Measurements from ENCODE around the gene RCSD1.
A peak's percentile ranks its signal among the peaks of the same experiment; 100 is the strongest.

RCSD1 gene

DNA sequence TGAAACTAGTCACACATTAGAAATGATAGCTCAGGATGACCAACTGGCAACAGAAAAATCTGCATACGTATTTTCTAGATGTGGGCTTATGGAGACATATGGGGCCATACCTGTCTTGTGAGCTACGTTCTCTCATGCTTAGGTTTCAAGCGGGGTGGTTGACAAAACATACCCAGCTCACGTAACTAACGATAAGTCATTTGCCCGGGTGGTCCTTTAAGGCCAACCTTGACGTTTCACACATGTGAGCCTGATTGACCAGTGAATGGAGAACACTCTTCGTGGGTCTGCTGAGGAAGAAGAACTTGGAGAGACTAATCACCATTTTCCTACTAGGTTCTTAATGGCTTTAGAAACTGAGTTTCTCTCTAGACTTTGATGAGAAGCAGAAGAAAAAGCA is 13.5 kb upstream of the RCSD1 start:
- ATAC-seq, result no peak
- TF ChIP-seq SNAI2 (CRISPR knock-in tag; IDR thresholded peaks at IDR 0.05) (no peak), RARB (CRISPR knock-in tag; IDR thresholded peaks at IDR 0.05) (no peak), ZNF70 (CRISPR knock-in tag; IDR thresholded peaks at IDR 0.05) (no peak), ARNTL (CRISPR knock-in tag; IDR thresholded peaks at IDR 0.05; ENCODE audit: borderline replicate concordance, low read depth) (no peak), ZFP3 (CRISPR knock-in tag; IDR thresholded peaks at IDR 0.05) (no peak), ZC3H10 (CRISPR knock-in tag; IDR thresholded peaks at IDR 0.05) (no peak), BACH2 (CRISPR knock-in tag; IDR thresholded peaks at IDR 0.05; ENCODE audit: borderline replicate concordance) (no peak), PPARA (CRISPR knock-in tag; IDR thresholded peaks at IDR 0.05; ENCODE audit: borderline replicate concordance) (no peak), OSR1 (CRISPR knock-in tag; IDR thresholded peaks at IDR 0.05) (no peak), TOX (CRISPR knock-in tag; IDR thresholded peaks at IDR 0.05; ENCODE audit: borderline replicate concordance) (no peak), GLIS3 (CRISPR knock-in tag; IDR thresholded peaks at IDR 0.05) (no peak), ZNF565 (CRISPR knock-in tag; conservative IDR thresholded peaks at IDR 0.05; ENCODE audit: low read depth) (no peak), ISL1 (CRISPR knock-in tag; IDR thresholded peaks at IDR 0.05) (no peak), CSDC2 (CRISPR knock-in tag; IDR thresholded peaks at IDR 0.05) (no peak)
- TF ChIP-seq, protein P1, sequence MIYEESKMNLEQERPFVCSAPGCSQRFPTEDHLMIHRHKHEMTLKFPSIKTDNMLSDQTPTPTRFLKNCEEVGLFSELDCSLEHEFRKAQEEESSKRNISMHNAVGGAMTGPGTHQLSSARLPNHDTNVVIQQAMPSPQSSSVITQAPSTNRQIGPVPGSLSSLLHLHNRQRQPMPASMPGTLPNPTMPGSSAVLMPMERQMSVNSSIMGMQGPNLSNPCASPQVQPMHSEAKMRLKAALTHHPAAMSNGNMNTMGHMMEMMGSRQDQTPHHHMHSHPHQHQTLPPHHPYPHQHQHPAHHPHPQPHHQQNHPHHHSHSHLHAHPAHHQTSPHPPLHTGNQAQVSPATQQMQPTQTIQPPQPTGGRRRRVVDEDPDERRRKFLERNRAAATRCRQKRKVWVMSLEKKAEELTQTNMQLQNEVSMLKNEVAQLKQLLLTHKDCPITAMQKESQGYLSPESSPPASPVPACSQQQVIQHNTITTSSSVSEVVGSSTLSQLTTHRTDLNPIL (CRISPR knock-in tag; IDR thresholded peaks at IDR 0.05; ENCODE audit: low read depth), result no peak
- TF ChIP-seq, protein P2, sequence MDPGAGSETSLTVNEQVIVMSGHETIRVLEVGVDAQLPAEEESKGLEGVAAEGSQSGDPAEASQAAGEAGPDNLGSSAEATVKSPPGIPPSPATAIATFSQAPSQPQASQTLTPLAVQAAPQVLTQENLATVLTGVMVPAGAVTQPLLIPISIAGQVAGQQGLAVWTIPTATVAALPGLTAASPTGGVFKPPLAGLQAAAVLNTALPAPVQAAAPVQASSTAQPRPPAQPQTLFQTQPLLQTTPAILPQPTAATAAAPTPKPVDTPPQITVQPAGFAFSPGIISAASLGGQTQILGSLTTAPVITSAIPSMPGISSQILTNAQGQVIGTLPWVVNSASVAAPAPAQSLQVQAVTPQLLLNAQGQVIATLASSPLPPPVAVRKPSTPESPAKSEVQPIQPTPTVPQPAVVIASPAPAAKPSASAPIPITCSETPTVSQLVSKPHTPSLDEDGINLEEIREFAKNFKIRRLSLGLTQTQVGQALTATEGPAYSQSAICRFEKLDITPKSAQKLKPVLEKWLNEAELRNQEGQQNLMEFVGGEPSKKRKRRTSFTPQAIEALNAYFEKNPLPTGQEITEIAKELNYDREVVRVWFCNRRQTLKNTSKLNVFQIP (CRISPR knock-in tag; IDR thresholded peaks at IDR 0.05; ENCODE audit: borderline replicate concordance, low read depth), result no peak
- TF ChIP-seq, protein P3, sequence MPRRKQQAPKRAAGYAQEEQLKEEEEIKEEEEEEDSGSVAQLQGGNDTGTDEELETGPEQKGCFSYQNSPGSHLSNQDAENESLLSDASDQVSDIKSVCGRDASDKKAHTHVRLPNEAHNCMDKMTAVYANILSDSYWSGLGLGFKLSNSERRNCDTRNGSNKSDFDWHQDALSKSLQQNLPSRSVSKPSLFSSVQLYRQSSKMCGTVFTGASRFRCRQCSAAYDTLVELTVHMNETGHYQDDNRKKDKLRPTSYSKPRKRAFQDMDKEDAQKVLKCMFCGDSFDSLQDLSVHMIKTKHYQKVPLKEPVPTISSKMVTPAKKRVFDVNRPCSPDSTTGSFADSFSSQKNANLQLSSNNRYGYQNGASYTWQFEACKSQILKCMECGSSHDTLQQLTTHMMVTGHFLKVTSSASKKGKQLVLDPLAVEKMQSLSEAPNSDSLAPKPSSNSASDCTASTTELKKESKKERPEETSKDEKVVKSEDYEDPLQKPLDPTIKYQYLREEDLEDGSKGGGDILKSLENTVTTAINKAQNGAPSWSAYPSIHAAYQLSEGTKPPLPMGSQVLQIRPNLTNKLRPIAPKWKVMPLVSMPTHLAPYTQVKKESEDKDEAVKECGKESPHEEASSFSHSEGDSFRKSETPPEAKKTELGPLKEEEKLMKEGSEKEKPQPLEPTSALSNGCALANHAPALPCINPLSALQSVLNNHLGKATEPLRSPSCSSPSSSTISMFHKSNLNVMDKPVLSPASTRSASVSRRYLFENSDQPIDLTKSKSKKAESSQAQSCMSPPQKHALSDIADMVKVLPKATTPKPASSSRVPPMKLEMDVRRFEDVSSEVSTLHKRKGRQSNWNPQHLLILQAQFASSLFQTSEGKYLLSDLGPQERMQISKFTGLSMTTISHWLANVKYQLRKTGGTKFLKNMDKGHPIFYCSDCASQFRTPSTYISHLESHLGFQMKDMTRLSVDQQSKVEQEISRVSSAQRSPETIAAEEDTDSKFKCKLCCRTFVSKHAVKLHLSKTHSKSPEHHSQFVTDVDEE (CRISPR knock-in tag; IDR thresholded peaks at IDR 0.05), result no peak

DNA sequence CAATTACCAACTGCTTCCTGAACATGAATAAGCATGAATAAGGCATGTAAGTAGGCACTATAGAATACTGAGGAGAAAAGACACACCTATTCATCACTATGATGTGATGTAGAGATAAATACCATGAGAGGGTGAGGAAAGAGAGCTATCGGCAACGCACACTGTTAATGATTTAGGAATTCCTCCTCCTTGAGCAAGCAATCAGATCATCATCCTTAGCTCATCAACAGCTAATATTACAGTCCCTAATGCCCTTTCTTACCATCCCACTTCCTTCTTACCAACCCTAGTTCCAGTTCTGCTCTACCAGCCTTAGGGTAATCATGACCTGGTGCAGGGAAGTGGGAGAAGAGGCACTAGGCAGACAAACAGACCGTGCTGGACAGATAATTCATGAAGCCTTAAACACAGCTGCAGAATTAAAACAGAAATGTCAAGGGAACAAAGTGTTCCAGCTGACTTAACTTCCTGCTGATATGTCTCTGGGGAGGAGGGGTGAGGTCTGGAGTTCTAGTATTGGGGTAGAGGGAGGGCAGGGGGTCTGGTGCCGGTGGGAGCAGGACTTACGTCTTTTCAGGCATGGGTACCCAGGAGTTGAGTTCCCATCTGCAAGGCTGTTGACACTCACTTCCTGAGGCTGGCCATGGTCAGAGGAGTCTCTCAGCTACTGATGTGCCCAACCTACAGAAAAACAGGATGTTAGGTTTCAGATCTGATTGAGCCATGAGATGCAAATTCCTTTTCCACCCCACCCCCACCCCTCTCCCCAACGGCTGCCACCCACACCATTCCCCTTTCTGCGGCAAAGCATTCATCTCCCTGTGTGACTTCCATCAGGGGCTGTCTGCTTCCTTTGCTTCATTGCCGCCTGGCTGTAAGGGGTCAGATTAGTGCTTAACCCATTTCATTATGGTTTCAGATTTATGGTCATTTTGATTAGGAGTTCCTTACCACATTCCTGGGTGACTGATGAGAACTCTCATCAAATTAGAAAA is 12.6 kb upstream of the RCSD1 start:
- TF ChIP-seq BACH2 (CRISPR knock-in tag; IDR thresholded peaks at IDR 0.05; ENCODE audit: borderline replicate concordance) (no peak), ARNTL (CRISPR knock-in tag; IDR thresholded peaks at IDR 0.05; ENCODE audit: borderline replicate concordance, low read depth) (no peak)

DNA sequence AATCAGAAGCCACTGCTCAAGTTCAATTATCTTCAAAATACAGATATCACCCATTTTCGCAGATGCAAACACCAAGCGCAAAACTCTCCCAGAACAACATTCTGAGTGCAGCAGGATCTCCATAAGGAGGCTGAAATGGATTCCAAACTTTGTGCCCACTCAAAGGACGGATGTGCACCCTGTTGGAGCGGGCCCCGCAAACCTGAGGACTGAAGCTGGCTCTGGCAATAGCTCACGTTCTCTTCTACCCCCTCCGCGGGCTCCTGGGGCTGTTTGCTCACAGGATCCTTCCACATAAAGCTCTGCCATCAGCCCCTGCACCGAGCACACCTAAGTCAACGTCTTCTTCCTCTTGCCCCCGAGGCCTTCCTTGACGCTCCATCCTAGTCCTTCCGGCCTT is 11.7 kb upstream of the RCSD1 start:
- ATAC-seq, result no peak
- no peak for TF ChIP-seq ZC3H10 (CRISPR knock-in tag; IDR thresholded peaks at IDR 0.05)
- TF ChIP-seq SNAI2 (CRISPR knock-in tag; IDR thresholded peaks at IDR 0.05), result no peak
- TF ChIP-seq, protein P2 (CRISPR knock-in tag; IDR thresholded peaks at IDR 0.05; ENCODE audit: borderline replicate concordance, low read depth), result no peak
- TF ChIP-seq, protein P1 (CRISPR knock-in tag; IDR thresholded peaks at IDR 0.05; ENCODE audit: low read depth), result no peak
- TF ChIP-seq, protein P4, sequence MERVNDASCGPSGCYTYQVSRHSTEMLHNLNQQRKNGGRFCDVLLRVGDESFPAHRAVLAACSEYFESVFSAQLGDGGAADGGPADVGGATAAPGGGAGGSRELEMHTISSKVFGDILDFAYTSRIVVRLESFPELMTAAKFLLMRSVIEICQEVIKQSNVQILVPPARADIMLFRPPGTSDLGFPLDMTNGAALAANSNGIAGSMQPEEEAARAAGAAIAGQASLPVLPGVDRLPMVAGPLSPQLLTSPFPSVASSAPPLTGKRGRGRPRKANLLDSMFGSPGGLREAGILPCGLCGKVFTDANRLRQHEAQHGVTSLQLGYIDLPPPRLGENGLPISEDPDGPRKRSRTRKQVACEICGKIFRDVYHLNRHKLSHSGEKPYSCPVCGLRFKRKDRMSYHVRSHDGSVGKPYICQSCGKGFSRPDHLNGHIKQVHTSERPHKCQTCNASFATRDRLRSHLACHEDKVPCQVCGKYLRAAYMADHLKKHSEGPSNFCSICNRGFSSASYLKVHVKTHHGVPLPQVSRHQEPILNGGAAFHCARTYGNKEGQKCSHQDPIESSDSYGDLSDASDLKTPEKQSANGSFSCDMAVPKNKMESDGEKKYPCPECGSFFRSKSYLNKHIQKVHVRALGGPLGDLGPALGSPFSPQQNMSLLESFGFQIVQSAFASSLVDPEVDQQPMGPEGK (CRISPR knock-in tag; IDR thresholded peaks at IDR 0.05; ENCODE audit: borderline replicate concordance), result no peak
- TF ChIP-seq, protein P5, sequence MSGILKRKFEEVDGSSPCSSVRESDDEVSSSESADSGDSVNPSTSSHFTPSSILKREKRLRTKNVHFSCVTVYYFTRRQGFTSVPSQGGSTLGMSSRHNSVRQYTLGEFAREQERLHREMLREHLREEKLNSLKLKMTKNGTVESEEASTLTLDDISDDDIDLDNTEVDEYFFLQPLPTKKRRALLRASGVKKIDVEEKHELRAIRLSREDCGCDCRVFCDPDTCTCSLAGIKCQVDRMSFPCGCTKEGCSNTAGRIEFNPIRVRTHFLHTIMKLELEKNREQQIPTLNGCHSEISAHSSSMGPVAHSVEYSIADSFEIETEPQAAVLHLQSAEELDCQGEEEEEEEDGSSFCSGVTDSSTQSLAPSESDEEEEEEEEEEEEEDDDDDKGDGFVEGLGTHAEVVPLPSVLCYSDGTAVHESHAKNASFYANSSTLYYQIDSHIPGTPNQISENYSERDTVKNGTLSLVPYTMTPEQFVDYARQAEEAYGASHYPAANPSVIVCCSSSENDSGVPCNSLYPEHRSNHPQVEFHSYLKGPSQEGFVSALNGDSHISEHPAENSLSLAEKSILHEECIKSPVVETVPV (CRISPR knock-in tag; IDR thresholded peaks at IDR 0.05), result no peak
- TF ChIP-seq, protein P3 (CRISPR knock-in tag; IDR thresholded peaks at IDR 0.05), result no peak
- no peak for TF ChIP-seq RARB (CRISPR knock-in tag; IDR thresholded peaks at IDR 0.05)
- no peak for TF ChIP-seq ISL1 (CRISPR knock-in tag; IDR thresholded peaks at IDR 0.05)
- TF ChIP-seq BACH2 (CRISPR knock-in tag; IDR thresholded peaks at IDR 0.05; ENCODE audit: borderline replicate concordance), result no peak
- no peak for TF ChIP-seq ZNF70 (CRISPR knock-in tag; IDR thresholded peaks at IDR 0.05)

More for the DNA sequence above, 12.6 kb upstream of the RCSD1 start:
- ATAC-seq, result peak; percentile 46; the same call in 2 of the 3 replicates

All from SK-N-SH treated with all-trans-retinoic acid at 6 μM for 48 hours (cell line).